Measurements from ENCODE around the gene CAD.
"Not testable (repeated sequence)": the region's sequence is repeated elsewhere in the genome, so short reads cannot be mapped to it uniquely, and the experiment has no call there.

The CAD gene

DNA sequence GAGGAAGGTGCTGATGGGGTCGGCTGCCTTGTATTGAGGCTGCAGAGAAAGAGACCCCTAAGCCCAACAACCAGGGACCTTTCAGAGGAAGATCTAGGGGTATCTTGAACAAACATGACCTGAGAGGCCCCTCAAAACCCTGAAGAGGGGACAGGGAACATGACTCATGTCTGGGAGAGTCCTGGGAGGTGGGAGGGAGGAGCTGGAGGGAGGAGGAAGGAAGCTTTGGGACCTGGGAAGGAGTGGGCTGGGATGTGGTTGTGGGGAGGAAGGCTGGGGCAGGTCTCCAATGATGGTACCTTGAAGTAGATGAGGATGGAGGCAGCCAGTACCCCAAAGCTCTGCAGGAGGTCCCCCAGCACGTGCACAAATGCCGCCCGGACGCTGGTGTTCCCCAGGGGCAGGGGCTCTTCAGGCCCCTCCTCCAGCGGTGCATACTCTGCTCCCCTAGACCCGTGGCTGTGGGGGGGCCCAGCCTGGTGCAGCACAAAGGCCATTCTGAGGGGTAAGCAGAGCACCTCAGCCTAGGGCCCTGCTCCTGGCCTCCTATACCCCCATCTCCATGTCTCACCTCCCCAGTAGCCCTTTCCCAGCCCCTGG is 39.8 kb downstream of the CAD start:
- no peak for DNase-seq (ENCODE audit: low spot score)

- no peak for DNase-seq (ENCODE audit: low spot score)
These were observed 40.9 kb downstream of the CAD start for GRCh38 chr2:27258051-27258450.

DNA sequence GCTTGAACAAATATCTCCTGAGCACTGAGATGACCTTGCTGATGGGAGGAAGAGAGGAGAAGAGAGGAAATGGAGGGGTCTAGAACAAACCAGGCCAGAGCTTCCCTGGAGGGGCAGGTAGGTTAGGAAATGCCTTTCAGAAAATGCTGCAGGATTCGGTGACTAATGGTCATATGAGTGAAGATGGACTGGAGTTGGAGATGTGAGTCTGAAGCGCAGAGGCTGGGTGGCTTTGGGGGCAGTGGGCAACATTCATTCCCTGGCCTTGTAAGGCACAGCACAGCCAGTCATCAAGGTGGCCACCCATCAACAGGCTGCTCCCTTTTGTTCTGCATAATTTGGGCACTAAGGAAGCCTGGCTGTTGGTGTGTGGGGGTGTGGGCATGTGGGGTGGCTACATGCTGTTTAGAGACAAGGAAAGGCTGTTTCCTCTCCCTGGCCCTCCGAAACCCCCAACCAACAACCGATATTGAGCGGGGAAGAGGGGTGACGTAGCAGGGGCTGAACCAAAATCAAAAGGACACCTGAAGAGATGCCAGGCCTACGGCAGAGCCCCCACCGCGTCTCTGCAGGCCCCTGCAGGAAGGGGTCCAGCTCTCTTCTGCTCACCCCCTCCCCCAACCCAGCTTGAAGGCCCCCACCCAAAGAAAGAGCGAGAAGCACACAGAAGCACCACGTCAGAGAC is 44.2 kb downstream of the CAD start:
- no peak for DNase-seq (ENCODE audit: low spot score)

DNA sequence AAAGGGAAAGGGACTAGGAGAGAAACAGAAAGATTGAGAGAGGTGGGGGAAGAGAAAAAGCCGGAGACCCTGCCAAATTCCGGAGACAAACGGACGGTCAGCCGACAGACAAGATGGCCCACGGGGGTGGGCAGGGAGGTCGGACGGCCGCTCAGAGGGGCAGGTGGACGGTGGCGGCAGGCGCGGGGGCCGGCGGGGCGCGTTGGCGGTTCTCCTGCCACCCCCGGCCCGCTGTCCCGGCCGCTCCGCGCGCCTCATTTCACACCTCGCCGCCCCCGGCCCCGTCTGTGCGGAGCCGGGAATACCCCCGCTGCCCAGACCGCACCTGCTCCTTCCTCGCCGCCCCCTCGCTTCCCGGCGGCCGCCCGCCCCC is 44.7 kb downstream of the CAD start:
- DNase-seq (ENCODE audit: low spot score) = no peak

DNA sequence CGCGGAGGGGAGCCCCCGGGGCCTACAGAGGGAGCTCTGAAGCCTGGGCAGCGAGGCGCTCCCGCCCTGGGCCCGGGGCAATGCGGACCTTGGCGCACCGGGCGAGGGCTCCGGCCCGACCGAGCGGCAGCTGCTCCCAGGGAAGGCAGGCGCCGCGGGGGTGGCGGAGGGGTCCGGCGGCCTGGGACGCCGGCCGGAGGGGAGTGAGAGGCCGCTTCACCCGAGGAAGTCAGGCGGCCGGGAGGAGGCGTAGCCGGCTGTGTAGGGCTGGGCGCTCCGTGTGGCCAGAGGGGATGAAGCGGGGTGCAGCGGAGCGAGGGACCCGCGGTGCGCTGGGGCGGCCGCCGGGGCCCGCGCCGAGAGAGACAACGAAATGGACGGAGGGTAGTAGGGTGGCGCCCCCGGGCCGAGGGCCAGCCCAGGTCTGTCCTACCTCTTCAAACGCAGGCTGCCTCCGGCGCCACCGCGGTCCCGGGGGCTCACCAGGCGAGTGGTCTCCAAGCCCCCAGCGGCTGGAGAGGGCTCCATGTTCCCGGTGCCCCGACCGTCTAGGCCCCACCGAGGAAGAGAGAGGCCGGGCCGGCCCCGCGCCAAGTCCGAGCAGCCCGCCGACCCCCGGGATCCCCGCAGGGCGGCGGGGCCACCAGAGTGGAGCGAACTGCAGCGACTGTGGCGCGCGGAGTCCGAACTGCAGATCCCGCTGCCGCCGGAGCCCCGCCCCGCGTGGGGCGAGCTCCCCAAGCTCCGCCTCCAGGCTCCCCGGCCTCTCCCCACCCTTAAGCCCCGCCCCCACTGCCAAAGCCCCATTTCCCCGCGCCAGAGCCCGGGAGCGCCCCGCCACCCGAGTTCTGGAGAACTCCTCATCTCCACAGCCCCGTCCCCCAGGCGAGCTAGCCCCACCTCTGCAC is 45.5 kb downstream of the CAD start, which contains the start of gene SLC30A3:
Gene SLC30A3 (minus strand): TSS at position 669 of the 908 bp plus-strand sequence. CDS start 141 bp downstream, at position 528.
- DNase-seq (ENCODE audit: low spot score) = no peak

DNA sequence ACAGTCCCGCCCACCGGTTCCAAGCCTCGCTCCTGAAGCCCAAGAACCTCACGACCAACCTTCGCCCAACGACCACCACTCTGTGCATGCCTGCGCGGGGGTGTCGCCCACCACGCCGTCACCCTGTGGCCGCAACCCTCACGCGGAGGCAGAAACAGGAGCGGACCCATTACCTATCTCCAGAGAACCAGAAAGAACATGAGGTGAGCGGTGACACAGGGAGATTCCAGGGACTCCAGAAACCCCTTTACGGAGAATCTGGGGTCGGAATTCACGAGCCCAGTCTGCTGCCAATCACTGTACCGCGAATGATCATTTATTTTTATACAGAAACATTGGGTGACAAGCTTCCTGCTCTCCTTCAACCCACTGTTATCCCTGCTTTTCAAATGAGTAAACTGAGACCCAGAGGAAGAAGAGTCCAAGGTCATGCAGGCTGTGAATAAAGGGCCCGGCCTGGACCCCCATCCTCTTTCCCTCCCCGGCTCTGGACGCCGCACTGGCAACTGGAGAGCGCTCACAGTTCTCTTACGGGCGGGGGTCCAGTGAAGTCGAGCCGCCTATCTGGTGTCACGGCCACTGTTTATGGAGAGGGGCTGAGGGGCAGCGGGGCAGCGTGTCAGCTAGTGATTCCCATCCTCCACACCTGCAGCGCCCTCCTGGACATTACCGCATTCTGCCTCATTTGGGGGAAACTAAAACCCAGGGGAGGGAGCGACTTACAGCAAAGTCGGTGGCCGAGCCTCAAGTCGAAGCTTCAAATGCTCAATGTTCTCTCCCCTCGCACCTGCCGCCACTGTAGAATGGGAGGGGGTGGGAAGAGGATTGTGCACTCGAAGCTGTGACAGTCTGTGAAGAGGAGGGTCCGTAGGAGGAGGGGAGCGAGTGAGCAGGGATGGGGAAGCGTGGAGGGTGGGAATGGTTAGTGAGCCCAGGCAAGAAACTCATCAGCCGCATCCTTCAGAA is 46.4 kb downstream of the CAD start:
- DNase-seq (ENCODE audit: low spot score) = no peak

- DNase-seq (ENCODE audit: low spot score) = no peak
These were observed 47.1 kb downstream of the CAD start for GRCh38 chr2:27264253-27264752.

- DNase-seq (ENCODE audit: low spot score) = peak; percentile 13
These were observed 47.8 kb downstream of the CAD start for GRCh38 chr2:27264753-27265535.

GRCh38 chr2:27265536-27265870 is 48.3 kb downstream of the CAD start:
- no peak for DNase-seq (ENCODE audit: low spot score)

- not testable (repeated sequence) for DNase-seq (ENCODE audit: low spot score)
These were observed 51.1 kb downstream of the CAD start for GRCh38 chr2:27268296-27268695.

GRCh38 chr2:27270131-27270530 is 53.0 kb downstream of the CAD start:
- no peak for DNase-seq (ENCODE audit: low spot score)

DNA sequence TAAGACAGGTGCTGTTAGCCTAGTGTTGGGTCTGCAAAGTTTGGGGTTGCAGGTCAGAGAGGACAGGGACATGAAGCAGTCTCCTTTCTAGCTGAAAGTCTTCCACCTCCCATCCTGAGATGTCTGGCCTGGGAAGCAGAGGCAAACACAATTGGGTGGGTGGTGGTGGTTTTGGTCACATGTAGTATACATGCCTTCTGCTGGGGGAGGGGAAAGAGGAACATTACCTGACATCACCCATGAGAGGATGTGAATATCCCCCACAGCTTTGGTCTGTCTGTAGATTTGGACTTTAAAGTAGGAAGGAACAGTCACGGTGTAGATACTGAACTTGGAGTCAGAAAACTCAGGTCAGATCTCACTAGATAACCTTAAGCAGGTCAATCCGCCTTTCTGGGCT is 53.5 kb downstream of the CAD start:
- no peak for DNase-seq (ENCODE audit: low spot score)

DNA sequence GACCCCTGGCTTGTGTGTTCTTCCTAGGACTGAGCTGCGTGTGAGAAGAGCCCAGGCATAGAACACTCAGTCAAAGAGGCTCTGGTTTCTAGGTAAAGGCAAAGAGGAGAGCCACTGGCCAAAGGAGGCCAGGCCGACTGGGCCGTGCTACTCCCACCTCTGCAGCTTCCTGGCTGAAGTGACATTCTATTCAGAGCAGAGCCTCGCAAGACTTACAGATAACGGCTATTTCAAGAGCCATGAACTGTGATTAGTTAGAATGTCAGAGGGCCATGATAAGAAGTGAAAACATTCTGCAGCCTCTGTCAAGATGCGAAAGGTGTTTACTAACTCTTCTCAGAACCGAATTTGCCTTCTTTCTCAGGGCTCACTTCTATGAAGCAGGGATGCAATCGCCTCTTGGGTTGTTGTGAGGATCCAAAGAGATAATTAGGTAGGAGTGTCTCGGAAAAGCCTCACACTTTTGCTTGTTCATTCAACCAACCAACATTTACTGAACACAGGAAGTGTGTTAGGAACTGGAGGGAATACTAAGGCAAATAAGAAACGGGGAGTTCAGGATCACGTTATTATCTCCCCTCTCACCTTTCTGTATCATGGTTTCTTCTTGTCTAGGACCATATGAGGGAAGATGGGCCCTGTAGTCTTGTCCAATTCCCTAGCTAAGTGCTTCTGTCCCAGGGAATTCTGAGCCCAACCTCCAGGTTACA is 54.6 kb downstream of the CAD start:
- DNase-seq (ENCODE audit: low spot score) = no peak

DNA sequence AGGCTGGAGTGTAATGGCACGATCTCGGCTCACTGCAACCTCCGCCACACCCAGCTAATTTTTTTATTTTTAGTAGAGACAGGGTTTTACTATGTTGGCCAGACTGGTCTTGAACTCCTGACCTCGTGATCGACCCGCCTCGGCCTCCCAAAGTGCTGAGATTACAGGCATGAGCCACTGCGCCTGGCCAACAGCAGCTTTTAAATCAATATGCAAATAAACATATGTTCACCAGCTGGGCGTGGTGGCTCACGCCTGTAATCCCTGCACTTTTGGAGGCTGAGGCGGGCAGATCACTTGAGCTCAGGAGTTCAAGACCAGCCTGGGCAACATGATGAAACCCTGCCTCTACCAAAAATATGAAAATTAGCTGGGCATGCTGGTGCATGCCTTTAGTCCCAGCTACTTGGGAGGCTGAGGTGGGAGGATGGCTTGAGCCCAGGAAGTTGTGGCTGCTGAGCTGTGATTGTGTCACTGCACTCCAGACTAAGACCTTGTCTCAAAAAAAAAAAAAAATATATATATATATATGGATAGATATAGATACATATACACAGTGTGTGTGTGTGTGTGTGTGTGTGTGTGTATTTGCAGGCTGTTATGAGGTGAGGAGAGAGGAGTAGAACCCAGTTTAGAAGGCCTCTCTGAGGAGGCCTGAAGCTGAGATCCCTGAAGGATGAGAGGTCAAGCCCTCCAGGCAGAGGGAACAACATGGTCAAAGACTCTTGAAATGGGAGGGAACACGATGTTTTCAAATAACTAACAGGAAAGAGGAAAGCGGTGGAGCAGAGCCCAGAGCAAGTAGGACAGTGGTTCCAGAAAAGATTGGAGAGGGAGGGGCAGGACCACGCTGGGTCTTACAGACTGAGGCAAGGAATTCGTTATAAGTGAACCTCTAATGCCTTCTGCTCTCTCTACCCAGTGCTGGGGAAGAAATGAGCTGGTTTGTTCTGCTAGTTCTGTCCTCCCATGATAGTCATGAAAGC is 55.7 kb downstream of the CAD start:
- not testable (repeated sequence) for DNase-seq (ENCODE audit: low spot score)

GRCh38 chr2:27275211-27276150 is 58.3 kb downstream of the CAD start, which contains the start of gene DNAJC5G:
Gene DNAJC5G (plus strand): TSS chr2:27275433. CDS start chr2:27276729, 1,296 bp downstream.
- DNase-seq (ENCODE audit: low spot score) = no peak

- no peak for DNase-seq (ENCODE audit: low spot score)
These were observed 60.8 kb downstream of the CAD start for GRCh38 chr2:27278010-27278409.

DNA sequence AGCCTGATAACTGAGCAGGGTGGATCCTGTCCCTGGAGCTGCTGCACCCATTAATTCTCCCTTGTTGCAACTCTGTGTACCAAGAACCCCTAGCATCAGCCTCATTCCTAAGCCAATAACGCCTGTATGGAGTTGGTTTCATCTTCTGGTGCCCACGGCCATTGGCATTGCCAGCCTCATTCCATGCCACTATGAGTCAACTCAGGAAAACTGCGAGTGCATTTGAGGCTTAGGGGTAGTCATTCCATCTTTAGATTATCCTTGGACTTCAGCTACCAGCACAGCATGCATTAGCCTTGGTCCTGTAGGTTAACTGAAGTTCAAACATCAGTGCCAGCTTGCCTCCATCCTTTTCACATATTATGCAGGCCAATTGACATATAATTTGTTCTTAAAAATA is 63.7 kb downstream of the CAD start:
- DNase-seq (ENCODE audit: low spot score) = no peak

- no peak for DNase-seq (ENCODE audit: low spot score)
These were observed 64.3 kb downstream of the CAD start for GRCh38 chr2:27281442-27281841.
